IgD-negative memory B cell (primary cell): ENCODE results near the gene HOXD9. TPM values are rescaled to one million over a fixed set of nuclear protein-coding genes. Genes with fewer than 3 reads are reported as not detected.

ENCODE experiments used
- H3K27ac Mint-ChIP-seq, 3 donors: one replicate each; pipeline ENCODE4 v1.8.0; 2020 to 2022; ENCODE audit warnings: mild to moderate bottlenecking in 3 of 3, mixed read lengths in 3 of 3, moderate library complexity in 1 of 3
- H3K27me3 Mint-ChIP-seq: one replicate; pipeline ENCODE4 v1.8.0; 2021; ENCODE audit warnings: mixed read lengths
- H3K36me3 Mint-ChIP-seq: one replicate; pipeline ENCODE4 v1.8.0; 2020; ENCODE audit warnings: mild to moderate bottlenecking, mixed read lengths
- H3K4me1 Mint-ChIP-seq, 3 donors: one replicate each; pipeline ENCODE4 v1.8.0; 2020 to 2022; ENCODE audit warnings: mixed read lengths in 3 of 3, mild to moderate bottlenecking in 1 of 3
- H3K4me3 Mint-ChIP-seq, 4 donors: one replicate each; pipeline ENCODE4 v1.8.0; 2020 to 2022; ENCODE audit warnings: mild to moderate bottlenecking in 4 of 4, mixed read lengths in 4 of 4, moderate library complexity in 3 of 4
- H3K9me3 Mint-ChIP-seq, 3 donors: one replicate each; pipeline ENCODE4 v1.8.0; 2020 to 2021; ENCODE audit warnings: mixed read lengths in 3 of 3, mild to moderate bottlenecking in 1 of 3
- polyA plus RNA-seq: library from polyadenylated mRNA; unstranded; fragments of 300-500 nt; fragmentation: Illumina TruSeq; gene quantifications from one replicate; pipeline ENCODE4 v1.2.3, GENCODE V29; 2021

Gene HOXD9
- polyA plus RNA-seq, 1 donor from 2014 or later, result not detected

DNA sequence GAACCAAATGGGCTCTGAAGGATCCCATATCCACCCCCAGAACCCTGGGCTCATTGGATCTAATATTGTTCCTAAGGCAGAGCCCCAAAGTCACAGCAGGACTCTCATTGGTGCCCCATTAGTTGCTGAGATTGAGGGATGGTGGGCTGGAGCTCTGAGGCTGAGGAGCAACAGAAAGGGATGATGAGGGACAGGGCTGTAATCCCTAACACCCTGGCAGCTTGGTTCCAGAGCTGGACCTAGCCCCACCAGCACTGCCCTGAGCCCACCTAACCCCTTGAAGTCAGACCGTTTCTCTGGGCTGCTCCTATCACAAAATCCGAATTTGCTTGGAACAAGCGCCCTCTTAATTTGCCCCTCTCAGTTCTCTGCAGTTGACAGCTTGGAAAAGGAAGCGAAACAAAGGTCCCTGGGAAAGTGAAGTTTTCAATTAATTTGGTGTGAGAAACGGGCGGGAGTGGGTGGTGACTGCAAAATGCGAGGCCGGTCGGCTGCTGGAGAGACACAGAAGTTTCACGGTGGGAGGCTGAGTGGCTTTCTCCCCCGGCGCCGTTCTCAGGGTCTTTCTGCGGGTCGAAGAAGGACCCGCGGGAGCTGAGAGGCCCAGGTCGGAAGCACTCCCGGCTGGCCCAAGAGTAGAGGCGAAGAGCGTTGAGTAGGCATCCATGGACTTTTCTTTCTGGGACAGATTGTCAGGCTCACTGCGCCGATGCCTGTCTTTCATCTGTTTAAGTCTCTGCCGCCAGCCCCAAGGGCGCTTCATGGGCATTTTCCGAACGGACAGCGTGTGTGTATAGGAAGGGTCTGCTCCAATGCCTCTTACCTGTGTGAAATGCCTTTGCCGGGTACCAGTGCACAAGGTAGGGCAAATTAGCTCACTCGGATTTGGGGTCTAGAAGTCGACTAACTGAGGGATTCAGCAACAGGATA lies 30.9 kb upstream of the HOXD9 start:
- Mint-ChIP-seq H3K9me3 (peaks cover 0 to 21% (median 1%) of the 10 kb centered on the region in 3 donors), H3K4me3 (peak overlapping the region; percentile 34 to 80 (median 62)), H3K27me3 (peaks cover 82% of the 10 kb centered on the region), H3K27ac (peak overlapping the region; percentile 83 to 92 (median 86)), H3K4me1 (peaks cover 6 to 19% (median 10%) of the 10 kb centered on the region in 3 donors), H3K36me3 (peaks cover 2% of the 10 kb centered on the region)

DNA sequence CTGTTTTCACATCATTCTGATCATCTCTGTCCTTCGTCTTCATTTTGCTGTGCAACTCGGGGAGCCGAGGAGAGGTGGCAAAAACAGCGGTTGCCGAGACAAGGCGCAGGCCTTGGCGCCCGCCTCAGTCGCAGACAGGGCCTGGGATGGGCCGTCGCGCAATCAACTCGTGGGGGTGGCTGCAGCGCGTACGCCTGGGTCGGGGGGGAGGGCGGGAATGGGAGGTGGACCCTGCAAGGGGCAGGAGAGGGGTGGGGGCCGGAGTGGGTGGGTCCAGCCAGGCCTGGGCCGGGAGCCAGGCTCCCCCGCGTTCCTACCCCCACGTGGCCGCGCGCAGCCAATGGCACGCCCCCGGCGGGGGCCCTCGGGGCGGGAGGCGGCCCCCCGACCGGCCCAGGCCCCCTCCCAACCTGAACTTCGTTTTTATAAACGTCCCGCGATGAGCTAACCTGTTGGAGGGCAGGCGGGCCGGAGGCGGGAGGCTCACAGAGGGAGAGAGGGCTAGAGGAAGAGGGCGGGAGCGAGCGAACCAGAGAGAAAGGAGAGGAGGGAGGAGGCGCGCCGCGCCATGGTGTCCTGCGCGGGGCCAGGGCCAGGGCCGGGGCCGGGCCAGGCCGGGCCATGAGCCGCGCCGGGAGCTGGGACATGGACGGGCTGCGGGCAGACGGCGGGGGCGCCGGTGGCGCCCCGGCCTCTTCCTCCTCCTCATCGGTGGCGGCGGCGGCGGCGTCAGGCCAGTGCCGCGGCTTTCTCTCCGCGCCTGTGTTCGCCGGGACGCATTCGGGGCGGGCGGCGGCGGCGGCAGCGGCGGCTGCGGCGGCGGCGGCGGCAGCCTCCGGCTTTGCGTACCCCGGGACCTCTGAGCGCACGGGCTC lies 30.0 kb upstream of the HOXD9 start, which contains the start of gene HOXD13:
Gene HOXD13, plus strand, starts transcription at position 452 of the 875 bp plus-strand sequence. Its CDS starts 170 bp downstream, at position 622.
- Mint-ChIP-seq H3K4me1 (peaks cover 7 to 22% (median 16%) of the 10 kb centered on the region in 3 donors), H3K27ac (peak within 1 kb of the TSS; percentile 86 to 92 (median 86)), H3K36me3 (no peaks in the 10 kb centered on the region), H3K27me3 (peaks cover 82% of the 10 kb centered on the region), H3K9me3 (peaks cover 0 to 18% (median 1%) of the 10 kb centered on the region in 3 donors), H3K4me3 (peak within 1 kb of the TSS; percentile 34 to 80 (median 62))

DNA sequence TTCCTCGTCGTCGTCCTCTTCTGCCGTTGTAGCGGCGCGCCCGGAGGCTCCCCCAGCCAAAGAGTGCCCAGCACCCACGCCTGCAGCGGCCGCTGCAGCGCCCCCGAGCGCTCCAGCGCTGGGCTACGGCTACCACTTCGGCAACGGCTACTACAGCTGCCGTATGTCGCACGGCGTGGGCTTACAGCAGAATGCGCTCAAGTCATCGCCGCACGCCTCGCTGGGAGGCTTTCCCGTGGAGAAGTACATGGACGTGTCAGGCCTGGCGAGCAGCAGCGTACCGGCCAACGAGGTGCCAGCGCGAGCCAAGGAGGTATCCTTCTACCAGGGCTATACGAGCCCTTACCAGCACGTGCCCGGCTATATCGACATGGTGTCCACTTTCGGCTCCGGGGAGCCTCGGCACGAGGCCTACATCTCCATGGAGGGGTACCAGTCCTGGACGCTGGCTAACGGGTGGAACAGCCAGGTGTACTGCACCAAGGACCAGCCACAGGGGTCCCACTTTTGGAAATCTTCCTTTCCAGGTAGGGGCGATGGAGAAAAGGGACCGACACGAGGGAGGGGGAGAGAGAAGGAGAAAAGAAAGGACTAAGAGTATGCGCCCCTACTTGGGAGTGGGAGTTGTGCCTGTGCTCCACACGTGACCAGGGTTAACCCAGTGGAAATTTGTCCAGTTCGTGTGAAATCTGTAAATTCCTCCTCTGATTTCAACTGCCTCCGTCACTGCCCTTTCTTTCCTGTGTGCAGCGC lies 29.2 kb upstream of the HOXD9 start:
- H3K36me3 Mint-ChIP-seq, result no peaks in the 10 kb centered on the region
- H3K9me3 Mint-ChIP-seq, result peaks cover 0 to 18% (median 1%) of the 10 kb centered on the region in 3 donors
- peaks cover 7 to 22% (median 19%) of the 10 kb centered on the region in 3 donors for H3K4me1 Mint-ChIP-seq
- H3K27me3 Mint-ChIP-seq, result peaks cover 82% of the 10 kb centered on the region
- peak overlapping the region; percentile 86 for H3K27ac Mint-ChIP-seq
- H3K4me3 Mint-ChIP-seq, result peak overlapping the region in 3 of 4 donors; percentile 23 to 67 (median 61)

DNA sequence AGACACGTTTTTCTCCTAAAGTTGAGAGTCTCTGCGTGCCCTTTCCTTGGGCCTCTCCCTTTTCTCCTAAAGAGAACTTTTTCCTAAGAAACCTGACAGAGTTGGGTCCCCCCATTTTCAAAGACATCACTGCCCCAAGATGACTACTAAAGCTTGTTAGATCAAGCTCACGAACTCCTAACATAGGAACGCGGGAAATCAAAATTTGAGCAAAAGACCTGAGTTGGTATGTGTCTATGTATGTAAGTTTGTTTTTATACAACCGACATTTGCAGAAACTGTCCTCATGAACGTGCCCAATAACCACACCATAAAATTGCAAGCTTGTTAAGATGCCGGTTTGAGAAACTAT lies 28.6 kb upstream of the HOXD9 start:
- peaks cover 7 to 22% (median 17%) of the 10 kb centered on the region in 3 donors for H3K4me1 Mint-ChIP-seq
- peaks cover 81% of the 10 kb centered on the region for H3K27me3 Mint-ChIP-seq
- peaks cover 0 to 18% (median 1%) of the 10 kb centered on the region in 3 donors for H3K9me3 Mint-ChIP-seq
- peak overlapping the region in 3 of 4 donors; percentile 23 to 67 (median 61) for H3K4me3 Mint-ChIP-seq
- H3K36me3 Mint-ChIP-seq, result no peaks in the 10 kb centered on the region
- H3K27ac Mint-ChIP-seq, result peak overlapping the region; percentile 86

DNA sequence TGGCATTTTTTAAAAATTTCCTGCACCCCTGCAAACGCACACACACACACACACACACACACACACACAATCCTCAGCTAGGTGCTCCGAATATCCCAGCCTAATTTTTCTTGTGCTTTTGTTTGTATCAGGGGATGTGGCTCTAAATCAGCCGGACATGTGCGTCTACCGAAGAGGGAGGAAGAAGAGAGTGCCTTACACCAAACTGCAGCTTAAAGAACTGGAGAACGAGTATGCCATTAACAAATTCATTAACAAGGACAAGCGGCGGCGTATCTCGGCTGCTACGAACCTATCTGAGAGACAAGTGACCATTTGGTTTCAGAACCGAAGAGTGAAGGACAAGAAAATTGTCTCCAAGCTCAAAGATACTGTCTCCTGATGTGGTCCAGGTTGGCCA lies 28.2 kb upstream of the HOXD9 start:
- Mint-ChIP-seq H3K27me3 (peaks cover 81% of the 10 kb centered on the region), H3K9me3 (peaks cover 0 to 18% (median 1%) of the 10 kb centered on the region in 3 donors), H3K4me3 (no peak overlapping the region), H3K36me3 (no peaks in the 10 kb centered on the region), H3K27ac (peak overlapping the region; percentile 13 to 86 (median 86)), H3K4me1 (peaks cover 7 to 22% (median 17%) of the 10 kb centered on the region in 3 donors)

DNA sequence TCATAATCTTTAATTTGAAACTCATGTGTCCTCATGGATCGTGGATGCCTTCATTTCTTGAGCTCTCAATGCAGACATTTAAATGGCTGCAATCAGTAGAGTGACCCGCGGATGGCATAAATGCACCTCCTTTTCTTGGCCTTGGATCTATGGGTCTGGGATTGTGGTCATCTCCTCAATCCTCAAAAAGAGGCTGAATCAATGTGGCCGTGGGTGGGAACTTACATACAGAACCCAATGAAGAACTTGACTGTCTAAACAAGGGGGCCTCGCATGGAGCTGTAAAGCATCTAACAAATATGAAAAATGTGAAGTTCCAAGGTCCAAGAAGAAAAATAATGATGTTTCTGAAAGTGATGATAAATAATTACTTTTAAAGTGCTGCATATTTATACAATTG lies 27.1 kb upstream of the HOXD9 start:
- peaks cover 77% of the 10 kb centered on the region for H3K27me3 Mint-ChIP-seq
- peaks cover 7 to 22% (median 17%) of the 10 kb centered on the region in 3 donors for H3K4me1 Mint-ChIP-seq
- H3K4me3 Mint-ChIP-seq, result peak overlapping the region in 3 of 4 donors; percentile 13 to 47 (median 14)
- H3K9me3 Mint-ChIP-seq, result peaks cover 0 to 18% (median 1%) of the 10 kb centered on the region in 3 donors
- H3K27ac Mint-ChIP-seq, result peak overlapping the region in 1 of 3 donors; percentile 86
- no peaks in the 10 kb centered on the region for H3K36me3 Mint-ChIP-seq

DNA sequence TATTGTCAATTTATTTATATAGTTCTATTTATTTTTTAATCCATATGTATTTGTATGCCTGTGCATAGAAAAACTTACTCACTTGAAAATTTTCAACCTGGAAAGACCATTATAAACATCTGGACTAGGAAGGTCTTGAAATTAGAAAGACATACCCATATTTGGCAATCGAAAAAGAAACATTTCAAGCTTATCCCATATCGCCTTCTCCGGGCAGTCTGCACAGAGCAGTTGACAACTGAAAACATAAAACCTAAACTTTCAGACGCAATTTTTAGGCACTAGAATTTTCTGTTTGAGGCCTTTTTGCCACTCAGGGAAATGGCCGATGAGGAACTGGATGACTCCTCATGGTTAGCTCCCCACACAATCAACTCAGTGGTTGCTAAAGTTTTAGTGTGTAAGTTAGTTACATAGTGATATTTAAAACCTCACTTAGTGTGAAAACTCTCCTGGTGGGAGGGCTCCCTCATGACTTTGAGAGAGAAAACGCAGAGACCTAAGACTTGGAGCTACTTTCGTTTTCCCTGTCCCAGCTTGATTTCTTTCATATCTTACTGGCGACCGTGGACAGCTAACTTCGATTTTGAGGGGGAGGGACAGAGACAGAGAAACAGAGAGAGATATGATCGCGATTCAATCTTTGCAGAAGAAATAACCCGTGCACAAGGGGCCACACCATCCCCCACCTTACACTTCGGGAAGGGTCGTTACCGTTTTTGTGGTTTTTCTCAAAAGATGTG lies 26.1 kb upstream of the HOXD9 start:
- Mint-ChIP-seq H3K4me1 (peaks cover 7 to 17% (median 17%) of the 10 kb centered on the region in 3 donors), H3K9me3 (peaks cover 0 to 20% (median 1%) of the 10 kb centered on the region in 3 donors), H3K4me3 (peak overlapping the region; percentile 15 to 93 (median 74)), H3K27ac (peak overlapping the region in 1 of 3 donors; percentile 86), H3K27me3 (peaks cover 79% of the 10 kb centered on the region), H3K36me3 (peaks cover under 1% of the 10 kb centered on the region)

DNA sequence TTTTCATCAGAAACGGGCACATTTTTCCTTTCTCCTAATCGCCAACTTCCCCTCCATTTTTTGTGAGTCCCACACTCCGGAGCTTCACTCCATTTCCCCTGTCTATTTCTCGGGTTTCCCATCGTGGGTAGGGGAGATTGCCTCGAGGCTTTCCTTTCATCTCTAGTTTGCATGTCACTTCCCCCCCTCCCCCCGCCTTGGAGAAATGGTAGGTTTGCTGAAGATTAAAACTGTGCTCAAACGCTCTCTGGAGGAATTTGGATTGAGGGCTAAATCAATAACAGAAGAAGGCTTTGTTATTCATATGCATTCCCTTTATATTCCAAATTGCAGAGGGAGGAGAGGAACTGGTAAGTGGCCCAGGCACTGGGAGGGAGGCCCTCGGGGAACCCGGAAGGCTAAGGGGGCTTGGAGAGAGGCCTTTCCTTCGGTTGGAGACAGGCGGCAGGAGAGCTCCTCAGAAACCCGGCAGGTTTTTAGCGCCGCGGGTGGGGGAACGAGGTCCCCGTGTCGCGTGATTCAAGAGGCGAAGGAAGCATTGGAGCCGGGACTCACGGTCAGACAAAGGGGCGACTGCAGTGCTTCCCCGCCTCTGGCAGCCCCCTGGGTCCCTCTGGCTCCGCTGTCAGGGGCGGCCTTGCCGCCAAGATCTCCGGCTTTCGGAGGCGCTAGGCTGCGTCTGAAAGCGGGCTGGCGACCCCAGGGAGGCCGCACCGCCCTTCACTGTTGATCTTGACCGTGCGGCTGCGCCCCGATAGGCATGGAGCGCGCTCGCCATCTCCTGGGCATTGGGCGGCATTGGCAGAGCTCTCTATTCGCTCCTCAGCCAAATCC lies 25.3 kb upstream of the HOXD9 start:
- peaks cover 2% of the 10 kb centered on the region for H3K36me3 Mint-ChIP-seq
- H3K27ac Mint-ChIP-seq, result peak overlapping the region in 2 of 3 donors; percentile 80 to 86
- peak overlapping the region; percentile 15 to 93 (median 74) for H3K4me3 Mint-ChIP-seq
- H3K4me1 Mint-ChIP-seq, result peaks cover 3 to 15% (median 12%) of the 10 kb centered on the region in 3 donors
- peaks cover 0 to 16% (median 3%) of the 10 kb centered on the region in 3 donors for H3K9me3 Mint-ChIP-seq
- H3K27me3 Mint-ChIP-seq, result peaks cover 80% of the 10 kb centered on the region

DNA sequence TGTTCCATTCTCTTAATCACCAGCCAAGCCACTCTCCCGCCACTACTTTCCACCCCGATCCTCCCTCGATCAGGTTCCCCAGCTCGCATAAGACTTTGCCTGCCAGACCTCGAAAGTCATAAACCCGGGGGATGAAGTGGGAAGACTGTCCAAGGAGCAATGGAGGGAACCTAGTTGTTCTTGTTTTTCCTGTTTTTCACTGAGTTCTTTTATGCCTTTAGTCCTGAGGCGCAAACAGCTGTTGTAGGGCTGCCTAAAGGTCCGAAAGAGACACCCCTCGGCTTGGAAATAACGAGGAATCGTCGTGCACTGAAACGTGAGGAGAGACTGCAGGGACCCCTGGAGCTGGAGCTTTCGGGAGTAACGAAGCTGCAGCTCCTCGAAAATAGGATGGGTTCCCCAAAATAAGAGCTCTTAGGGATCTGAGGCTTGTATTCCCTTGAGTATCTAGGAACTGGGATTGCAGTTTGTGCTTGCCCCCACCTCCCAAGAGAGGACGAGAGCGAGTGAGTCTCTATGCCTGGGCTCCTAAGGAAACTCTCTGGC lies 24.6 kb upstream of the HOXD9 start:
- Mint-ChIP-seq H3K4me3 (peak overlapping the region; percentile 15 to 93 (median 74)), H3K27ac (peak overlapping the region in 2 of 3 donors; percentile 80 to 86), H3K27me3 (peaks cover 85% of the 10 kb centered on the region), H3K9me3 (peaks cover 0 to 16% (median 3%) of the 10 kb centered on the region in 3 donors), H3K4me1 (peaks cover 3 to 15% (median 12%) of the 10 kb centered on the region in 3 donors), H3K36me3 (peaks cover 2% of the 10 kb centered on the region)

DNA sequence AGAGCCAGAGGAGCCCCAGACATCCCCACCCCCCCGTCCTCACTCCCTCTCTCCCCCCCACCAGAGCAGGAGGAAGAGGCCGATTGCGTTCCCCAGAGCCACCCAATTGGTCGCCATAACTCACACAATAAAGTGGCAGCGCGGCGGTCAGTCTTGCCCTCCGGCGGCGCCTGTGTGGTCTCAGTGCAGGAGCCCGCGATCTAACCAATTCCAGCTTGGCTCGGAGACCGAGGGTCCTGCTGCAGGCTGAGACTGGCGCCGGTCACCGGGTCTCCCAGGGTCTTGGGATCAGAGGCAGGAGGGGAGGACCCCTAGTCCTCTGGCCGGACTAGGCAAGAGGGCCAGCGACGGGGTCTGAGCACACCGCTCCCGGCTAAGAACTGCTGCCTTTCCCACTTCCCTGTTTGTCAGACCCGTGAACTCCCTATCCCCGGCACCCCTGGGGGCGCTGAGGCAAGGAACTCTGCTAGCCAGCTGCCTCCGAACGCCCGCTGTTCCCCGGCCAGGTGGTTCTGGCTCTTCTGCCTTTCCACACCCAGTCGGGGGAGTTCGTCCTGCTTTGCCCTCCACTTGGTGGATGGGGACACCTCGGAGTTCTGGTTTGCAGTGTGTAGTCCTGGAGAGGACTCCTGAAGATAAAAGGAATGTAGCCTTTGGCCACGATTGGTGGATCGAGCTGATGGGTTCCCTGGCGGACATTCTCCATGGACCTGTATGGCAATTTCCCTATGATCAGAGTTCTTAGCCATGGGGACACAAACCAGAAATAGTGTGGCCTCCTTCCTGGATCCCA lies 24.0 kb upstream of the HOXD9 start:
- peaks cover 2% of the 10 kb centered on the region for H3K36me3 Mint-ChIP-seq
- peaks cover 82% of the 10 kb centered on the region for H3K27me3 Mint-ChIP-seq
- H3K9me3 Mint-ChIP-seq, result peaks cover 0 to 13% (median 3%) of the 10 kb centered on the region in 3 donors
- H3K4me1 Mint-ChIP-seq, result peaks cover 3 to 15% (median 12%) of the 10 kb centered on the region in 3 donors
- H3K27ac Mint-ChIP-seq, result peak overlapping the region; percentile 71 to 86 (median 80)
- H3K4me3 Mint-ChIP-seq, result peak overlapping the region in 1 of 4 donors; percentile 29

DNA sequence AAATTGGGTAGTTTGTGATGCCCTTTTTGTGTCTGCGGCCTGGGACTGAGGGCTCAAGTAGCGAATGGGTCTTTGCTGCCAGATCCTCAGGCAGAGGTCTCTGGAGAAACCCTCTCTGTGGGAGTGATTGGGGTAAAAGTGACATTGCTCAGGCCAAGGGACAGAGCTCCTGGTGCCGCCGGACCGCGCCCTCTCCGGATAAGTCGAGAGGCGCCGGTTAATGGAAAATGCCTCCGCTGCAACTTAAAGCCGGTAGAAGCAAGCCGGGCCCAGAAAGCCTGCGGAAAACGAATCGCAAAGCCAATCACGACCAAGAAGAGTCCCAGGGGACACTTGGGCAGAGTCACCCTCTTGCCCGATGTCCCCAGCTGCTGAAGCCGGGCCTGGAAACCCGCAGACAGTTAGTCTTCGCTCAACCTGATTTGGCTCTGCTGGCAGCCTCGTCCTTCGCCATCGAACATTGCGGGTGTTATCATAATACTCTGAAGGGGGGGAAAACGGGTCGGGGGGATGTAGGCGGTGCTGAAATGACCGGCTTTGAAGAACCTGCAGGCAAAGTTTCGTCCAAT lies 23.3 kb upstream of the HOXD9 start:
- peak overlapping the region in 2 of 4 donors; percentile 29 to 63 for H3K4me3 Mint-ChIP-seq
- peaks cover 4 to 15% (median 12%) of the 10 kb centered on the region in 3 donors for H3K4me1 Mint-ChIP-seq
- peaks cover 2% of the 10 kb centered on the region for H3K36me3 Mint-ChIP-seq
- H3K27ac Mint-ChIP-seq, result peak overlapping the region in 2 of 3 donors; percentile 39 to 71
- H3K9me3 Mint-ChIP-seq, result peaks cover 0 to 8% (median 3%) of the 10 kb centered on the region in 3 donors
- peaks cover 84% of the 10 kb centered on the region for H3K27me3 Mint-ChIP-seq
